Measurements from ENCODE around the gene RELL1. TPM values are rescaled to one million over a fixed set of nuclear protein-coding genes. Genes with fewer than 3 reads are reported as not detected.

The RELL1 gene
- total RNA-seq, 1 donor from 2014 or later: 22.2 TPM

DNA sequence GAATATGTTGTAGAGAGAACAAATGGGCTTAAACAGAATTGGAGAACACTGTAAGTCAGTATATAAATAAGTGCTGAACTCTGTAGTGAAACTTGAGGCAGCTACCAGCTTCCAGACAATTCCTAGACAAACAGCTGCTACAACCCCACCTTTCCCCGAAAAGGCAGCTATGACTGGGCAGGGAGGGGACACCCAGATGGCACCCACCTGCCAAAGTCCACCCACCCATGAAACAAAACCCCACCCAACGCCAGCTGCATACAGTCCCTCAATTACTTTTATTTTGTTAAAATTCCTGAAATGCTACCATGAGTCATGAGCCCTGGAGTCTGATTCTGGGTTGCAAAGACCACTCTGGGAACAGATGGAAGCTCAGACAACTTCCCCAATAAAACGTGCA lies 24.4 kb downstream of the RELL1 start:
- intact Hi-C loops (cut with micrococcal nuclease): no loop called here
- Histone ChIP-seq H3K4me1 (peaks cover 87% of the 10 kb centered on the region), H3K4me3 (no peak overlapping the region), H3K36me3 (peaks cover 8% of the 10 kb centered on the region), H3K9me3 (replicated peaks) (peaks cover 9% of the 10 kb centered on the region), H3K27me3 (ENCODE audit: low read depth) (no peaks in the 10 kb centered on the region), H3K27ac (replicated peaks) (peak overlapping the region; percentile 72)
- TF ChIP-seq, protein P1, sequence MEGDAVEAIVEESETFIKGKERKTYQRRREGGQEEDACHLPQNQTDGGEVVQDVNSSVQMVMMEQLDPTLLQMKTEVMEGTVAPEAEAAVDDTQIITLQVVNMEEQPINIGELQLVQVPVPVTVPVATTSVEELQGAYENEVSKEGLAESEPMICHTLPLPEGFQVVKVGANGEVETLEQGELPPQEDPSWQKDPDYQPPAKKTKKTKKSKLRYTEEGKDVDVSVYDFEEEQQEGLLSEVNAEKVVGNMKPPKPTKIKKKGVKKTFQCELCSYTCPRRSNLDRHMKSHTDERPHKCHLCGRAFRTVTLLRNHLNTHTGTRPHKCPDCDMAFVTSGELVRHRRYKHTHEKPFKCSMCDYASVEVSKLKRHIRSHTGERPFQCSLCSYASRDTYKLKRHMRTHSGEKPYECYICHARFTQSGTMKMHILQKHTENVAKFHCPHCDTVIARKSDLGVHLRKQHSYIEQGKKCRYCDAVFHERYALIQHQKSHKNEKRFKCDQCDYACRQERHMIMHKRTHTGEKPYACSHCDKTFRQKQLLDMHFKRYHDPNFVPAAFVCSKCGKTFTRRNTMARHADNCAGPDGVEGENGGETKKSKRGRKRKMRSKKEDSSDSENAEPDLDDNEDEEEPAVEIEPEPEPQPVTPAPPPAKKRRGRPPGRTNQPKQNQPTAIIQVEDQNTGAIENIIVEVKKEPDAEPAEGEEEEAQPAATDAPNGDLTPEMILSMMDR (IDR thresholded peaks at IDR 0.05; ENCODE audit: borderline replicate concordance): no peak
- no peak for DNase-seq

DNA sequence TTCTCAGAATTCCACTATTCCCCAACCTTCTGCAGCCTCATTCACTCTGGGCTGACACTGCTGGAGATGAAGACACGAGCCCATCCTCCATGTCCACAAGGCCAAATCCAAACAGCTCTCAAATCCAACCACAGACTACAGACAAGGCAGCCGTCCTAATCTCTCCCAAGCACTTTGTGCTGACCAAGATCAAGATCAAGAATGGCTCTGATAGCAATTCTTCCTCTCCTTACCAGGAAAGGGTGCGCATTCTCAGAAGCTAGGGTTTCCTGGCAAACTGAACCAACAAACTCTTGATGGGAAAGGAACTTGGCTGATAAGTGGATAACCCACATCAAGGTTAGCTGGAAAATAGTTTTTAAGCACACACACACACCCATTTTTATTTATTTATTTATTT lies 26.5 kb downstream of the RELL1 start:
- peaks cover 19% of the 10 kb centered on the region for H3K9me3 ChIP-seq (replicated peaks)
- intact Hi-C loops (cut with micrococcal nuclease): no loop called here
- peak overlapping the region; percentile 21 for H3K27ac ChIP-seq (replicated peaks)
- TF ChIP-seq, protein P1 (IDR thresholded peaks at IDR 0.05; ENCODE audit: borderline replicate concordance): no peak
- peaks cover 66% of the 10 kb centered on the region for H3K4me1 ChIP-seq
- H3K27me3 ChIP-seq (ENCODE audit: low read depth): no peaks in the 10 kb centered on the region
- H3K4me3 ChIP-seq: no peak overlapping the region
- peaks cover 13% of the 10 kb centered on the region for H3K36me3 ChIP-seq
- no peak for DNase-seq

DNA sequence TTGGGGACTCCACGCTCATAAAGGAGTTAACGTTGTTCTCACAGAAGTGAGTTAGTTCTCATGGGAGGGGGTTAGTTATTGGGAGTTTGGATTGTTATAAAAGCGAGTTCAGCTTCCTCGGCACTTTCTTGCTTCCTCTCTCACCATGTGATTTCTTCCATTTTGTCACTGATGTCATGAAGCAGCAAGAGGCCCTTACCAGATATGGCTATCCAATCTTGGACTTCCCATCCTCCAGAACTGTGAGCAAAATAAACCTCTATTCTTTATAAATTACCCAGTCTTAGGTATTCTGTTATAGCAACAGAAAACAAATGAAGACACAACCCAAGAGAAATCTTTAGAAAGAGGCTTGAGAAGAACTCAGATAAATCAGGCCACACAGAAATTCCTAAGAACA lies 29.5 kb downstream of the RELL1 start:
- peaks cover 13% of the 10 kb centered on the region for H3K36me3 ChIP-seq
- intact Hi-C loops (cut with micrococcal nuclease): no loop called here
- peak overlapping the region; percentile 39 for H3K27ac ChIP-seq (replicated peaks)
- H3K27me3 ChIP-seq (ENCODE audit: low read depth): no peaks in the 10 kb centered on the region
- TF ChIP-seq, protein P1 (IDR thresholded peaks at IDR 0.05; ENCODE audit: borderline replicate concordance): no peak
- no peak for DNase-seq
- peaks cover 19% of the 10 kb centered on the region for H3K9me3 ChIP-seq (replicated peaks)
- no peak overlapping the region for H3K4me3 ChIP-seq
- H3K4me1 ChIP-seq: peaks cover 36% of the 10 kb centered on the region

DNA sequence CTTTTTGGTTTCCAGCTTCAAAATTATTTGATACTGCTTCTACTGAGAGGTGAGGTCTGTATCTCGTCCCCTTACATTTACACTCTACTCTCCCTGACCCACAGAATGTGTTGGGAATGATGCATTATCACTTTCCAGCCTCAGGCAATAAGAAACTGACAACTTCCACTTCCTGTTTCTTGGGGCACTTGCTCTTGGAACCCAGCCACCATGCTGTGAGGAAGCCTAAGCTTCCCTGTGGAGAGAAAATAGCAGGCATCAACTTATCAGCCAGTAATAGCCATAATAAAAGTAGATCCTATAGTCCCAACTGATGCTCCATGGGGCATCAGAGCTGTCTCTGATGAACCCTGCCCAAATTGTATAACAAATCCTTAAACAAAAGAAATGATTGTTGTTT lies 32.6 kb downstream of the RELL1 start:
- no peak overlapping the region for H3K27ac ChIP-seq (replicated peaks)
- intact Hi-C loops (cut with micrococcal nuclease): no loop called here
- H3K36me3 ChIP-seq: peaks cover 13% of the 10 kb centered on the region
- no peaks in the 10 kb centered on the region for H3K27me3 ChIP-seq (ENCODE audit: low read depth)
- TF ChIP-seq, protein P1 (IDR thresholded peaks at IDR 0.05; ENCODE audit: borderline replicate concordance): no peak
- DNase-seq: no peak
- peaks cover 19% of the 10 kb centered on the region for H3K9me3 ChIP-seq (replicated peaks)
- H3K4me3 ChIP-seq: no peak overlapping the region
- peaks cover 18% of the 10 kb centered on the region for H3K4me1 ChIP-seq

DNA sequence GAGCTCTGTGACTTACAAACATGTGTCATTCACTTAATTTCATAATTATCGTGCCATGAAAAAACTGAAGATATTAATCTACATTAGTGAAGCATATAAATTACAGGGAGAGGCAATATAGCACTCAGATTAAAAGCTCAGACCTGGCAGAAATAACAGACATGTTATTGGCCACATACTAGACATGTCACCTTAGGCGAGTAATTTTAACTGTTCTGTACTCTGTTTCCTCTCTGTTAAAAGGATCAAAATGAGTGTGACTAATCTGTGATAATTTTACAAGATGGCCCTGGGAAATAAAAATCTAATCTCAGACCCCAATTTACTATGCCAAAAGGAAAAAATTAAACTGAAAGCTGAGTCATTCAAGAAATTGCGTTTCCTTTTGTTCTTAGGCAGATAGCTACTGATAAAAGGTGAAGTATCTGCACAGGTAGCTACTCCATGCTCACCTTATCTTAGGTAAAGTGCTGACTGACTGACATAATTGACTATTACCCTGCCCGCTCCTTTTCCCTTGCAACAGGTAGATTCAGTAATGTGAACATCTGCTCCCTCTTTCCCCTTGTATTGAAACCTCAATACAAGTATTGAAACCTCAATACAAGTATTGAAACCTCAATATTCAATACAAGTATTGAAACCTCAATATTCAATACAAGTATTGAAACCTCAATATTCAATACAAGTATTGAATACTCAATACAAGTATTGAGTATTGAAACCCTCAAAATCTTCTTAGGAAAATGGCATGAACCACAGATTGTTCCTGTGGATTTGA lies 33.2 kb downstream of the RELL1 start:
- no peak for DNase-seq
- no peak overlapping the region for H3K27ac ChIP-seq (replicated peaks)
- H3K27me3 ChIP-seq (ENCODE audit: low read depth): no peaks in the 10 kb centered on the region
- intact Hi-C loops (cut with micrococcal nuclease): no loop called here
- no peak overlapping the region for H3K4me3 ChIP-seq
- H3K36me3 ChIP-seq: peaks cover 13% of the 10 kb centered on the region
- H3K9me3 ChIP-seq (replicated peaks): peaks cover 19% of the 10 kb centered on the region
- peaks cover 18% of the 10 kb centered on the region for H3K4me1 ChIP-seq
- TF ChIP-seq, protein P1 (IDR thresholded peaks at IDR 0.05; ENCODE audit: borderline replicate concordance): no peak
